Adrenal gland (tissue), 12 donors: Measurements from ENCODE around the gene AFAP1. TPM values are rescaled to one million over a fixed set of nuclear protein-coding genes. Genes with fewer than 3 reads are reported as not detected.
A peak's percentile ranks its signal among the peaks of the same experiment; 100 is the strongest.

Experiments
- DNase-seq, 7 donors: peaks; one replicate each; pipeline ENCODE4 v3.0.0-alpha.2; 2019 to 2020
- H3K27ac ChIP-seq, 5 donors: fragments of 200-600 bp; sonication (generic) in 4 of 5; 1 replicate in 3 of 5; 2 replicates in 2 of 5; pipeline versions ENCODE4 v1.5.1 to v1.8.0; 2016 to 2020; ENCODE audit warnings: mild to moderate bottlenecking in 1 of 5
- H3K27me3 ChIP-seq: fragments of 200-600 bp; 2 replicates; pipeline ENCODE4 v1.8.0; 2021
- H3K36me3 ChIP-seq, 2 donors: fragments of 200-600 bp; replicated peaks in 1 of 2; 1 replicate in 1 of 2; 2 replicates in 1 of 2; pipeline versions ENCODE4 v1.5.1 to v1.8.0; 2018 to 2022
- H3K4me1 ChIP-seq, 2 donors: fragments of 200-600 bp; replicated peaks in 1 of 2; 1 replicate in 1 of 2; 2 replicates in 1 of 2; pipeline versions ENCODE4 v1.5.1 to v1.8.0; 2018 to 2021
- H3K4me3 ChIP-seq, 4 donors: fragments of 200-600 bp; sonication (generic) in 3 of 4; one replicate each; pipeline ENCODE4 v1.5.1; 2016 to 2018
- H3K9me3 ChIP-seq, 3 donors: fragments of 200-600 bp; sonication (generic) in 1 of 3; replicated peaks in 1 of 3; 1 replicate in 2 of 3; 2 replicates in 1 of 3; pipeline versions ENCODE4 v1.5.1 to v1.8.0; 2016 to 2021
- CTCF ChIP-seq, 6 experiments: fragments of 450-650 bp in 4 of 6; fragments of 200-600 bp in 2 of 6; sonication (generic) in 1 of 6; IDR thresholded peaks; 1 replicate in 5 of 6; 2 replicates in 1 of 6; pipeline versions ENCODE4 v1.5.1 to v1.8.0; 2016 to 2021; ENCODE audit warnings: antibody characterized with exemption in 6 of 6, mild to moderate bottlenecking in 2 of 6, moderate library complexity in 1 of 6
- POLR2A ChIP-seq, 2 donors: fragments of 450-650 bp; IDR thresholded peaks; one replicate each; pipeline ENCODE4 v1.6.1; 2017; ENCODE audit warnings: antibody characterized with exemption in 2 of 2, mild to moderate bottlenecking in 2 of 2, moderate library complexity in 1 of 2
- WGBS, 4 donors: extraction: QIAGEN DNeasy Blood & Tissue Kit in 2 of 4; methylation state at CpG; one replicate each; pipeline versions ENCODE4 v1.1.5 to v1.1.7; 2013 to 2017; 5-methylcytosine and 5-hydroxymethylcytosine counted together
- intact Hi-C, 2 donors: fragments of 100-400 bp; cut with DNase I; formaldehyde crosslinking; loops; one replicate each; pipeline versions ENCODE4 v1.14.1 to v1.15.0; 2022 to 2023
- polyA plus RNA-seq, 3 donors: library from polyadenylated mRNA; stranded (reverse); fragments of 200-250 nt in 2 of 3; fragments of 350-450 nt in 1 of 3; fragmentation: Illumina TruSeq in 1 of 3; extraction: RNeasy Lipid Tissue Mini Kit (QIAGEN cat#74804) in 1 of 3; gene quantifications; one replicate each; pipeline ENCODE4 v1.2.3, GENCODE V29; 2013 to 2014
- total RNA-seq, 9 donors: library from RNA; depleted of rRNA in 4 of 9; stranded (reverse); fragments of >200 nt in 4 of 9; fragments of 120-200 nt in 1 of 9; fragmentation: NEBNext Ultra II Directional in 1 of 9; extraction: Animal tissue kit (Norgen Biotek cat#: 25700) in 1 of 9; gene quantifications; one replicate each; pipeline versions ENCODE4 v1.1.0 to v1.2.4, GENCODE V29; 2013 to 2023
- donor health status: healthy with polysubstance abuse.
- donor health status: Bipolar disorder and iron deficiency.
- donor health status: DM: yes; HTN: yes; CAD: no.
- donor health status: DM: no; HTN: no; CAD: no.
- donor health status: DM: no; HTN: no; CAD: no.
- donor health status: DM: yes; HTN: yes; CAD: no.

The AFAP1 gene
- total and polyA plus RNA-seq, 12 donors: 3.3 to 16.1 (median 9.8) TPM

GRCh38 chr4:7960790-7961655, 21.4 kb upstream of the AFAP1 start:
- peak; percentile 81 to 92 (median 89) for DNase-seq
- WGBS, 4 donors: 36 to 49% (median 40%) methylated on average over 19 of the region's 19 CpGs
- H3K27ac ChIP-seq: peak overlapping the region in 3 of 5 donors; percentile 58 to 86 (median 81)
- no peaks in the 10 kb centered on the region for H3K9me3 ChIP-seq
- no peaks in the 10 kb centered on the region for H3K27me3 ChIP-seq
- intact Hi-C loops: no loop called here
- peak in 1 of 6 experiments; percentile 2 for TF ChIP-seq CTCF (IDR thresholded peaks at IDR 0.05)
- no peak for TF ChIP-seq POLR2A (IDR thresholded peaks at IDR 0.05)
- H3K4me1 ChIP-seq: peaks cover 14 to 24% of the 10 kb centered on the region in 2 donors
- H3K36me3 ChIP-seq: no peaks in the 10 kb centered on the region
- no peak overlapping the region for H3K4me3 ChIP-seq

GRCh38 chr4:7960017-7960789, 20.5 kb upstream of the AFAP1 start:
- no peaks in the 10 kb centered on the region for H3K27me3 ChIP-seq
- H3K4me1 ChIP-seq: peaks cover 14 to 27% of the 10 kb centered on the region in 2 donors
- no peak overlapping the region for H3K4me3 ChIP-seq
- H3K9me3 ChIP-seq: no peaks in the 10 kb centered on the region
- 66 to 75% (median 70%) methylated on average over 7 to 11 of the region's 11 CpGs for WGBS, 4 donors
- TF ChIP-seq POLR2A (IDR thresholded peaks at IDR 0.05): no peak
- TF ChIP-seq CTCF (IDR thresholded peaks at IDR 0.05): no peak
- peak in 6 of 7 donors; percentile 60 to 75 (median 64) for DNase-seq
- H3K27ac ChIP-seq: peak overlapping the region in 3 of 5 donors; percentile 58 to 86 (median 81)
- no peaks in the 10 kb centered on the region for H3K36me3 ChIP-seq
- intact Hi-C loops: no loop called here

- TF ChIP-seq CTCF (IDR thresholded peaks at IDR 0.05) (no peak), POLR2A (IDR thresholded peaks at IDR 0.05) (no peak)
- no peaks in the 10 kb centered on the region for H3K36me3 ChIP-seq
- no peaks in the 10 kb centered on the region for H3K9me3 ChIP-seq
- 79 to 94% (median 88%) methylated on average over 5 to 7 of the region's 7 CpGs for WGBS, 4 donors
- H3K4me1 ChIP-seq: peaks cover 14 to 27% of the 10 kb centered on the region in 2 donors
- H3K27ac ChIP-seq: no peak overlapping the region
- DNase-seq: no peak
- intact Hi-C loops: no loop called here
- H3K27me3 ChIP-seq: no peaks in the 10 kb centered on the region
- H3K4me3 ChIP-seq: no peak overlapping the region
Observed at GRCh38 chr4:7959078-7959477, 19.4 kb upstream of the AFAP1 start.
